Astrocyte of the cerebellum (primary cell): ENCODE results near the gene FBXW12.
A peak's percentile ranks its signal among the peaks of the same experiment; 100 is the strongest.

Source experiments
- DNase-seq: peaks from one replicate; pipeline ENCODE4 v3.0.0-alpha.2; 2011; ENCODE audit warnings: low read depth
- H3K4me3 ChIP-seq: 2 replicates; pipeline ENCODE4 v1.5.1; 2011; ENCODE audit warnings: mild to moderate bottlenecking, low read depth, low read length, moderate library complexity
- in situ Hi-C: cut with HindIII; loops from 2 replicates; pipeline ENCODE4 v1.10.0; 2017; ENCODE audit warnings: low sequenced_read_pairs
- TF ChIP-seq, protein P1 (sequence below): IDR thresholded peaks from 2 replicates; pipeline ENCODE4 v1.5.1; 2012; ENCODE audit warnings: low read length, low read depth, moderate library complexity, mild to moderate bottlenecking; ENCODE audit errors: missing control alignments

The FBXW12 gene

DNA sequence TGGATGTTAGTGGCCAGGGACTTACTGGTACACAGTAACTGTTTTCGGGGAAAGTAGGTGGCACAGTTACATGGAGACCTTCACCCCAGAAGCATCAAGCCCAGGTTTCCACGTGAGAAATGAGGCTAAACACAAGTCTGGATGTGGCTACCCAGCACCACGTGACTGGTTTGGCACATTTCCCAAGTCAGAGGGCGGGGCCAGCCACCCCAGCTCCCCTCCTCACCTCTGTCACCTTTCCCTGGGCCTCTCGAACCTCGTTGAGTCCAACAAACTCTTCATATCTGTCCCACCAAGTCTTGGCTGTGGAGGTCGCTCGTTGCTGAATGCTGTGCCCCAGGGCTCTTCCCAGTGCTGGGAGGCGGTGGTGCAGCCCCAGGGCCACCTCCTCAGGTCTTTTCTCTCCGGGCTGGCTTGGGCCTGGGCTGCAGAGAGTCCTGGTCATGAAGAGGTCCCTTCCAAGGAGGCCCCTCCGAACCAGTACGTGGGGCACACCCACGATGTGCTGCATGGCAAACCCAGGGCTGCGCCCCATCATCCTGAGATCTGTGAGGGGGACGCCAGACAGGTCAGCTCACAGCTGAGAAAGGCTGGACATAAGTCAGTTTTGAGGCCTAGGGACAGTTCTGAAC, 62.7 kb downstream of the FBXW12 start:
- H3K4me3 ChIP-seq: no peak overlapping the region
- DNase-seq: no peak
- in situ Hi-C loops: loop anchor here (5.0 to 25.0 kb wide), 2 partner anchors 37 to 172 kb away; no protein-coding TSS in a partner anchor
- TF ChIP-seq, protein P1, sequence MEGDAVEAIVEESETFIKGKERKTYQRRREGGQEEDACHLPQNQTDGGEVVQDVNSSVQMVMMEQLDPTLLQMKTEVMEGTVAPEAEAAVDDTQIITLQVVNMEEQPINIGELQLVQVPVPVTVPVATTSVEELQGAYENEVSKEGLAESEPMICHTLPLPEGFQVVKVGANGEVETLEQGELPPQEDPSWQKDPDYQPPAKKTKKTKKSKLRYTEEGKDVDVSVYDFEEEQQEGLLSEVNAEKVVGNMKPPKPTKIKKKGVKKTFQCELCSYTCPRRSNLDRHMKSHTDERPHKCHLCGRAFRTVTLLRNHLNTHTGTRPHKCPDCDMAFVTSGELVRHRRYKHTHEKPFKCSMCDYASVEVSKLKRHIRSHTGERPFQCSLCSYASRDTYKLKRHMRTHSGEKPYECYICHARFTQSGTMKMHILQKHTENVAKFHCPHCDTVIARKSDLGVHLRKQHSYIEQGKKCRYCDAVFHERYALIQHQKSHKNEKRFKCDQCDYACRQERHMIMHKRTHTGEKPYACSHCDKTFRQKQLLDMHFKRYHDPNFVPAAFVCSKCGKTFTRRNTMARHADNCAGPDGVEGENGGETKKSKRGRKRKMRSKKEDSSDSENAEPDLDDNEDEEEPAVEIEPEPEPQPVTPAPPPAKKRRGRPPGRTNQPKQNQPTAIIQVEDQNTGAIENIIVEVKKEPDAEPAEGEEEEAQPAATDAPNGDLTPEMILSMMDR: no peak

DNA sequence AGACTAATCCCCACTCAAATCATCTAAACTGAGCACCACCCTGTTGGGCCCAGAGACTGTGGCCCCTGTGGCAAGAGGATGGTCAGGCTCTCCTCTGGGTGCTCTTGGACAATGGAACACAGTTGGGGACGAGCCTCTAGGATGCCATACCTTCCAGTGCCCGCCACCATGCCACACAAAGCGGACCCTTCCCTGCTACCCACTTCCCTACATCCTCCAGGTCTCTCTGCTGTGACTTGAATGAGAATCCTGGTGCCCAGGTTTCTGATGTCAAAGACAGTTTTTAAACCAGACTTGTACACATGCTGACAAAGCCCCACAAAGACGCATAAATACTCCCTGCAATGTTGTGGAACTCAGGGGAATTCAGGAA, 63.2 kb downstream of the FBXW12 start:
- H3K4me3 ChIP-seq: no peak overlapping the region
- in situ Hi-C loops: loop anchor here (5.0 to 25.0 kb wide), 2 partner anchors 38 to 173 kb away; no protein-coding TSS in a partner anchor
- TF ChIP-seq, protein P1: no peak
- DNase-seq: no peak

DNA sequence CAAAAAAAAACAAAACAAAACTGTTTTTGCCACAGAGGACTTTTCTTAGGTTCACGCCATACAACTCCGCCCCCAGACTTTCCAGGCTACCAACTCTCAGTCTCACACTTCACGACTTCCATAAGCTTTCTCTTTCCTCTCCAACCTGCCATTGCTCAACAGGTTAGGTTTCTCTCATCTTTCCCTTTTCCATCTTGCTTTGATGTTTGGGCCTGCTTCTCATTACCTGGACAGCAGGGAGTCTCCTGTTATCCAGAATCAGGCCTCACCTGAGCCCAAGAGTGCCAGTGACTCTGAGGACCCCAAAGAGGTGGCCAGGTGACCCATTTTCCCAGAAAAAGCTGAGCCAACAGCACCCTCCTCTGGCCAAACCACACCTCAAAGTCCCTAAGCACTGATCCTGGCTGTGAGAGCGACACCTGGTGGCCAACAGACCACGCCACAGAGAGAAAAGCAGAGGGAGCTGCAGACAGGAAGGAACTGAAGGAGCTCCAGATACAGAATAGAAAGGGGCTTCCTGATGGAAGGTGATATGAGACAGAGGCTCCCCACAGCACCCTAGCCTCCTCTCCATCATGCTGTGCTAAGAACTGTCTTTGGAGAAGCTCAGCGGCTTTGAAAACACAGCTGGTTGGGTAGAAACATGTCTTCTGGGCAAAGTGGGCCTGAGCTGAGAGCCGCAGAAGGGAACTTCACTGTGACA, 63.9 kb downstream of the FBXW12 start:
- in situ Hi-C loops: loop anchor here (5.0 to 25.0 kb wide), 2 partner anchors 39 to 174 kb away; no protein-coding TSS in a partner anchor

GRCh38 chr3:48436477-48436787, 64.4 kb downstream of the FBXW12 start:
- in situ Hi-C loops: loop anchor here (5.0 to 25.0 kb wide), 2 partner anchors 39 to 174 kb away; no protein-coding TSS in a partner anchor
- H3K4me3 ChIP-seq: no peak overlapping the region
- TF ChIP-seq, protein P1: no peak
- no peak for DNase-seq

More for the DNA sequence above, 63.9 kb downstream of the FBXW12 start:
- TF ChIP-seq, protein P1: peak; percentile 100
- H3K4me3 ChIP-seq: no peak overlapping the region
- DNase-seq: peak; percentile 73

DNA sequence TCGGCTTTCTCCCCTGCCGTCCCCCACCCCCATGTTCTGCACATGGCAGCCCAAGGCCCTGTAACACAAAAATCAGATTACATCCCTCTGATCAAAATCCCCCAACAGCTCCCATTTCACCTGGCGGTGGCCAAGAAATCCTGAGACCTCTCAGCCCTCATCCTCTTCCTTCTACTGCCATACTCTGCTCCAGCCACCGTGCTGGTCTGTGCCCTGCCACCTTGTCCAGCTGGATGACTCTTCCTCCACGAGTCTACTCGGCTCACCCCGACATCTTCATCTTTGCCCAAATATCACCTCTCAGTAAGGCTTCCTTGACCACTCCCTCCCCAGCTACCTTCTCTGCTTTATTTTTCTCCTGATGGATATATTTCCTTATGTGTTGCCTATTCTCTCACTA, 64.8 kb downstream of the FBXW12 start:
- in situ Hi-C loops: loop anchor here (5.0 to 25.0 kb wide), 2 partner anchors 40 to 175 kb away; no protein-coding TSS in a partner anchor
- TF ChIP-seq, protein P1: no peak

GRCh38 chr3:48437812-48438211, 65.8 kb downstream of the FBXW12 start:
- in situ Hi-C loops: loop anchor here (5.0 to 25.0 kb wide), 2 partner anchors 41 to 176 kb away; no protein-coding TSS in a partner anchor
- DNase-seq: no peak
- H3K4me3 ChIP-seq: no peak overlapping the region
- TF ChIP-seq, protein P1: no peak

More for the DNA sequence above, 64.8 kb downstream of the FBXW12 start:
- H3K4me3 ChIP-seq: no peak overlapping the region
- no peak for DNase-seq
